ENCODE results near the gene ROR1.

ROR1 gene

GRCh38 chr1:63973005-63973419, 199.2 kb downstream of the ROR1 start:
- no peak for DNase-seq (ENCODE audit: low read depth in 2 of 2)

- DNase-seq (ENCODE audit: low read depth in 2 of 2) = no peak
Measured at GRCh38 chr1:63974966-63975365, 201.1 kb downstream of the ROR1 start.

- DNase-seq (ENCODE audit: low read depth in 2 of 2) = no peak
Measured at GRCh38 chr1:63975481-63975880, 201.7 kb downstream of the ROR1 start.

GRCh38 chr1:63976006-63976405, 202.2 kb downstream of the ROR1 start:
- no peak for DNase-seq (ENCODE audit: low read depth in 2 of 2)

- DNase-seq (ENCODE audit: low read depth in 2 of 2) = no peak
Measured at GRCh38 chr1:63977466-63977865, 203.6 kb downstream of the ROR1 start.

- no peak for DNase-seq (ENCODE audit: low read depth in 2 of 2)
Measured at GRCh38 chr1:63980740-63981407, 207.1 kb downstream of the ROR1 start.

- DNase-seq (ENCODE audit: low read depth in 2 of 2) = no peak
Measured at GRCh38 chr1:63981408-63981773, 207.6 kb downstream of the ROR1 start.

GRCh38 chr1:63982201-63982600, 208.4 kb downstream of the ROR1 start:
- DNase-seq (ENCODE audit: low read depth in 2 of 2) = no peak

- no peak for DNase-seq (ENCODE audit: low read depth in 2 of 2)
Measured at GRCh38 chr1:63983391-63984256, 209.8 kb downstream of the ROR1 start.

GRCh38 chr1:63984257-63984929, 210.6 kb downstream of the ROR1 start:
- no peak for DNase-seq (ENCODE audit: low read depth in 2 of 2)

GRCh38 chr1:63984930-63985290, 211.1 kb downstream of the ROR1 start:
- no peak for DNase-seq (ENCODE audit: low read depth in 2 of 2)

GRCh38 chr1:63987014-63987627, 213.3 kb downstream of the ROR1 start:
- peak; percentile 42 to 54 for DNase-seq (ENCODE audit: low read depth in 2 of 2)

- no peak for DNase-seq (ENCODE audit: low read depth in 2 of 2)
Measured at GRCh38 chr1:63987628-63988024, 213.8 kb downstream of the ROR1 start.

- no peak for DNase-seq (ENCODE audit: low read depth in 2 of 2)
Measured at GRCh38 chr1:63988941-63989340, 215.1 kb downstream of the ROR1 start.

GRCh38 chr1:63991685-63992084, 217.9 kb downstream of the ROR1 start:
- DNase-seq (ENCODE audit: low read depth in 2 of 2) = no peak

GRCh38 chr1:64000021-64000420, 226.2 kb downstream of the ROR1 start:
- DNase-seq (ENCODE audit: low read depth in 2 of 2) = no peak

- no peak for DNase-seq (ENCODE audit: low read depth in 2 of 2)
Measured at GRCh38 chr1:64001038-64001437, 227.2 kb downstream of the ROR1 start.

GRCh38 chr1:64004451-64005025, 230.7 kb downstream of the ROR1 start:
- no peak for DNase-seq (ENCODE audit: low read depth in 2 of 2)

- DNase-seq (ENCODE audit: low read depth in 2 of 2) = no peak
Measured at GRCh38 chr1:64005801-64006200, 232.0 kb downstream of the ROR1 start.

- DNase-seq (ENCODE audit: low read depth in 2 of 2) = no peak
Measured at GRCh38 chr1:64006276-64007051, 232.6 kb downstream of the ROR1 start.

GRCh38 chr1:64010316-64010715, 236.5 kb downstream of the ROR1 start:
- DNase-seq (ENCODE audit: low read depth in 2 of 2) = no peak
